GM23248 (cell line): ENCODE measurements around the gene TSHZ2.

Experiments
- EZH2 ChIP-seq: fragments of 200-600 bp; sonication (generic); IDR thresholded peaks from 2 replicates; pipeline ENCODE4 v1.6.1; 2018; ENCODE audit warnings: antibody characterized with exemption, mild to moderate bottlenecking; ENCODE audit not compliant: insufficient read depth, poor library complexity, severe bottlenecking
- EZH2phosphoT487 ChIP-seq: fragments of 200-600 bp; sonication (generic); IDR thresholded peaks from 2 replicates; pipeline ENCODE4 v1.6.1; 2018; ENCODE audit warnings: antibody characterized with exemption, moderate library complexity, mild to moderate bottlenecking, low read depth; ENCODE audit not compliant: insufficient read depth

GRCh38 chr20:53405139-53405538 lies 433.0 kb downstream of the TSHZ2 start:
- TF ChIP-seq EZH2: no peak
- TF ChIP-seq EZH2phosphoT487: no peak
